ENCODE measurements around the gene PLCB1. TPM values are rescaled to one million over a fixed set of nuclear protein-coding genes. Genes with fewer than 3 reads are reported as not detected.
"Not testable (repeated sequence)": the region's sequence is repeated elsewhere in the genome, so short reads cannot be mapped to it uniquely, and the experiment has no call there.

Gene PLCB1
- polyA plus RNA-seq, 1 experiment = 16.4 TPM

- Histone ChIP-seq H3K27me3 (ENCODE audit: control insufficient read depth, insufficient read depth, low read length) (no peaks in the 10 kb centered on the region), H3K4me3 (ENCODE audit: low read depth, low read length) (no peak overlapping the region), H3K9me3 (ENCODE audit: control insufficient read depth, insufficient read depth, low read length) (no peaks in the 10 kb centered on the region), H3K27ac (ENCODE audit: low read depth, low read length) (no peak overlapping the region)
- no peak for DNase-seq (ENCODE audit: low read depth, low spot score)
- TF ChIP-seq CTCF (IDR thresholded peaks at IDR 0.05; ENCODE audit: low read depth, low read length) = no peak
- ChIA-PET CTCF (interaction anchor here (1.1 kb wide), 1 partner anchor 346 kb away, joined by 3 read pairs; no protein-coding TSS in a partner anchor), POLR2A (no interaction called here)
Observed at GRCh38 chr20:8376940-8377339, 244.9 kb downstream of the PLCB1 start.

- CTCF ChIA-PET = interaction anchor here (1.0 kb wide), 1 partner anchor 9 kb away, joined by 4 read pairs; no protein-coding TSS in a partner anchor
Observed at GRCh38 chr20:8379125-8379524, 247.1 kb downstream of the PLCB1 start.

GRCh38 chr20:8385247-8385646 is 253.2 kb downstream of the PLCB1 start:
- Histone ChIP-seq H3K9me3 (ENCODE audit: control insufficient read depth, insufficient read depth, low read length) (no peaks in the 10 kb centered on the region), H3K27ac (ENCODE audit: low read depth, low read length) (no peak overlapping the region), H3K27me3 (ENCODE audit: control insufficient read depth, insufficient read depth, low read length) (no peaks in the 10 kb centered on the region), H3K4me3 (ENCODE audit: low read depth, low read length) (no peak overlapping the region)
- CTCF ChIA-PET = no interaction called here
- DNase-seq (ENCODE audit: low read depth, low spot score) = peak; percentile 15
- POLR2A ChIA-PET = no interaction called here
- no peak for TF ChIP-seq CTCF (IDR thresholded peaks at IDR 0.05; ENCODE audit: low read depth, low read length)

More at GRCh38 chr20:8379125-8379524, 247.1 kb downstream of the PLCB1 start:
- DNase-seq (ENCODE audit: low read depth, low spot score); H3K9me3 ChIP-seq (ENCODE audit: control insufficient read depth, insufficient read depth, low read length); H3K4me3 ChIP-seq (ENCODE audit: low read depth, low read length); H3K27ac ChIP-seq (ENCODE audit: low read depth, low read length); H3K27me3 ChIP-seq (ENCODE audit: control insufficient read depth, insufficient read depth, low read length); POLR2A ChIA-PET: not testable (repeated sequence)

- H3K4me3 ChIP-seq (ENCODE audit: low read depth, low read length) = no peak overlapping the region
- no peaks in the 10 kb centered on the region for H3K9me3 ChIP-seq (ENCODE audit: control insufficient read depth, insufficient read depth, low read length)
- TF ChIP-seq CTCF (IDR thresholded peaks at IDR 0.05; ENCODE audit: low read depth, low read length) = no peak
- H3K27ac ChIP-seq (ENCODE audit: low read depth, low read length) = no peak overlapping the region
- ChIA-PET CTCF (interaction anchor here (1.6 to 6.7 kb wide), 2 partner anchors 335 to 343 kb away, joined by 5 to 100 read pairs; no protein-coding TSS in a partner anchor), POLR2A (no interaction called here)
- H3K27me3 ChIP-seq (ENCODE audit: control insufficient read depth, insufficient read depth, low read length) = no peaks in the 10 kb centered on the region
- DNase-seq (ENCODE audit: low read depth, low spot score) = no peak
Observed at GRCh38 chr20:8386991-8387390, 254.9 kb downstream of the PLCB1 start.

GRCh38 chr20:8388141-8388540 is 256.1 kb downstream of the PLCB1 start:
- ChIA-PET POLR2A (interaction anchor here (0.9 kb wide), 1 partner anchor 259 kb away, joined by 3 read pairs; no protein-coding TSS in a partner anchor), CTCF (interaction anchor here (0.7 to 6.7 kb wide), 15 partner anchors 9 to 408 kb away, joined by 3 to 100 read pairs (median 9); partner anchors contain the start of gene PLCB1)
- H3K4me3 ChIP-seq (ENCODE audit: low read depth, low read length) = no peak overlapping the region
- H3K9me3 ChIP-seq (ENCODE audit: control insufficient read depth, insufficient read depth, low read length) = no peaks in the 10 kb centered on the region
- H3K27ac ChIP-seq (ENCODE audit: low read depth, low read length) = no peak overlapping the region
- no peak for TF ChIP-seq CTCF (IDR thresholded peaks at IDR 0.05; ENCODE audit: low read depth, low read length)
- no peak for DNase-seq (ENCODE audit: low read depth, low spot score)
- no peaks in the 10 kb centered on the region for H3K27me3 ChIP-seq (ENCODE audit: control insufficient read depth, insufficient read depth, low read length)

Measured in AG04450 (cell line).